ENCODE data around the gene GALNS.
"Not testable (repeated sequence)": the region's sequence is repeated elsewhere in the genome, so short reads cannot be mapped to it uniquely, and the experiment has no call there.

GALNS gene

GRCh38 chr16:88833086-88833485, 23.7 kb downstream of the GALNS start:
- no peaks in the 10 kb centered on the region for H3K27me3 Mint-ChIP-seq
- no peaks in the 10 kb centered on the region for H3K36me3 Mint-ChIP-seq (ENCODE audit: low read depth)
- no peak overlapping the region for H3K4me3 Mint-ChIP-seq
- H3K27ac Mint-ChIP-seq = no peak overlapping the region
- no peaks in the 10 kb centered on the region for H3K9me3 Mint-ChIP-seq
- no peaks in the 10 kb centered on the region for H3K4me1 Mint-ChIP-seq (ENCODE audit: low read depth)

GRCh38 chr16:88831838-88832237, 24.9 kb downstream of the GALNS start:
- Mint-ChIP-seq H3K36me3 (ENCODE audit: low read depth) (no peaks in the 10 kb centered on the region), H3K4me1 (ENCODE audit: low read depth) (no peaks in the 10 kb centered on the region), H3K27me3 (no peaks in the 10 kb centered on the region), H3K4me3 (no peak overlapping the region), H3K27ac (no peak overlapping the region), H3K9me3 (no peaks in the 10 kb centered on the region)

DNA sequence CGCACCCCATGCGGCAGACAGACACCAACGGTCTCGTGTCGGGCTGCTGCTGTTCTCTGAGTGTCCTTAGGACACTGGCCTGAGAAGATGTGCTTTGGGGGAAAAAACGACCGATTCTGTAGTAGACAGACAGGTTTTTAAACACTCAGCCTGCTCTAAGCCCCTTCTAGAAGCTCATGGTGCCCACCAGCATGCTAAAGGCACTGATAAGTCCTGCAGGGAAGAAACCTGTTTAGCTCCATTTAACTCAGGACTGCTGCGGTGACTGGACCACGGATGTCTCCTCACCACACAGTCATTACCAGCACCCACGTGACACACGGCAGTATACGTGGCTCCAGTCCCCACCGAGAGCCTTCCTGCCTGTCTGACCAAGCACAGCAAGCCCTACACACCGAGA, 26.0 kb downstream of the GALNS start:
- H3K27ac Mint-ChIP-seq = no peak overlapping the region

GRCh38 chr16:88830258-88830657, 26.5 kb downstream of the GALNS start:
- Mint-ChIP-seq H3K4me1 (ENCODE audit: low read depth) (no peaks in the 10 kb centered on the region), H3K9me3 (no peaks in the 10 kb centered on the region), H3K36me3 (ENCODE audit: low read depth) (no peaks in the 10 kb centered on the region), H3K4me3 (no peak overlapping the region), H3K27me3 (no peaks in the 10 kb centered on the region), H3K27ac (no peak overlapping the region)

More for the DNA sequence above, 26.0 kb downstream of the GALNS start:
- Mint-ChIP-seq H3K4me3 (no peak overlapping the region), H3K4me1 (ENCODE audit: low read depth) (no peaks in the 10 kb centered on the region), H3K9me3 (no peaks in the 10 kb centered on the region), H3K36me3 (ENCODE audit: low read depth) (no peaks in the 10 kb centered on the region), H3K27me3 (no peaks in the 10 kb centered on the region)

DNA sequence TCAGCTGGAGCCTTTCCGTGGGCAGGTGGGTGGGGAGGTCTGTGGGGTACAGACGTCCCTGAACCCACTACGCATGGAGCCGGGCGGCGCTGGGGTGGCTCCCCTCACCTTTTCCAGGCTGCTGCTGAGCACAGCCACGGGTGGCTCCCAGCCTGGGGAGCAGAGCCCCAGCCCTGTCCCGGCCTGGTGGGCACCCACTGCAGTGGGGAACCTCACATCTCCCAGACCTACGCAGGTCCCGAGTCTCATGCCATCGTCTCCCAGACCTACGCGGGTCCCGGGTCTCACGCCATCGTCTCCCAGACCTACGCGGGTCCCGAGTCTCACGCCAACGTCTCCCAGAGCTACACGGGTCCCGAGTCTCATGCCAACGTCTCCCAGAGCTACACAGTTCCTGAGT, 28.0 kb downstream of the GALNS start:
- Mint-ChIP-seq H3K27me3 (no peaks in the 10 kb centered on the region), H3K4me1 (ENCODE audit: low read depth) (no peaks in the 10 kb centered on the region), H3K27ac (no peak overlapping the region), H3K36me3 (ENCODE audit: low read depth) (no peaks in the 10 kb centered on the region), H3K4me3 (no peak overlapping the region), H3K9me3 (no peaks in the 10 kb centered on the region)

DNA sequence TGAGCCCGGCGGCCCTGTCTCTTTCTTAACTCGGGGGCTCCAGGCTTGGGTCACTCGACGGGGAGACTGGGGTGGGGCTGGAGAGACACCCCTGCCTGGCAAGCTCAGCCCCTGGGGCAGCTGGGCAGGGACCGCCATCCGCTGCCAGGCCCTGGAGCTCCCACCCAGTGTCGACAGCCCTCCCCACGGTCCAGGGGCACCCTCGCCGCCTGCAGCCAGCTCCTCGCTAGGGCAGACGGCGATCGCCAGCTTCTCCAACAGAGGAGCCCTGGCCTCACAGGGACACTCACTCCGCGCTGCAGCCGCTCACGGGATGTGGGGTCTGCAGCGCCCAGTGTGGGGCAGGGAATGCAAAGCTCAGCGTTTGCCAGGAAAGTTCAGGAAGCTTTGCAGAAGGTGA, 29.0 kb downstream of the GALNS start:
- Mint-ChIP-seq H3K27me3 (no peaks in the 10 kb centered on the region), H3K9me3 (no peaks in the 10 kb centered on the region), H3K4me3 (no peak overlapping the region), H3K36me3 (ENCODE audit: low read depth) (no peaks in the 10 kb centered on the region), H3K27ac (no peak overlapping the region), H3K4me1 (ENCODE audit: low read depth) (no peaks in the 10 kb centered on the region)

DNA sequence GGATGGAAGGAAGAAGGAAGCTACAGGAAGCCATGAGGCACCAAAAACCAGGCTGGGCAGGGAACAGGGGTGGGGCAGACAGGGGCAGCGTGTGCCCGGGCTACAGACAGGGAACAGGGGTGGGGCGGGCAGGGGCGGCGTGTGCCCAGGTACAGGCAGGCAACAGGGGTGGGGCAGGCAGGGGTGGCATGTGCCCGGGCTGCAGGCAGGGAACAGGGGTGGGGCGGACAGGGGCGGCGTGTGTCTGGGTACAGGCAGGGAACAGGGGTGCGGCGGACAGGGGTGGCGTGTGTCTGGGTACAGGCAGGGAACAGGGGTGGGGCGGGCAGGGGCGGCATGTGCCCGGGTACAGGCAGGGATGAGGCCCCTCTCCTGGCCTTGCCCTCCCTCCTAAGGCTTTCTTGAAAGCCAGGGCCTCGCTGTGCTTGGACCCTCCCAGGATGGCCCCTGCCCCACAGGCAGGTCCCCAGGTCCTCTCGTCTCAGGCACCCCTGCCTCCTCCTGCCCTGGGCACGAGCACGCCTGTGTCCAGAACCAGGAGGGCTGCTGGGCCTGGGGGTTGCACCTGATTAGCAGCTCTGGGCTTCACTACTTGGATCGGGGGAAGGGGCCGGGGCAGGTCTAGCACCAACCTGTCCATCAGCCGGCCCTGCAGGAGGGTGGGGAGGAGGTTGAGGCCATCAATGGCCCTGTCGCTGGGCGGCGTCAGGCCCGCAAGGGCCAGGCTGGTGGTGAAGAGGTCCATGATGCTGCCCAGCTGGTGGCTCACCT, 30.5 kb downstream of the GALNS start:
- no peak overlapping the region for H3K27ac Mint-ChIP-seq
- H3K36me3 Mint-ChIP-seq (ENCODE audit: low read depth) = no peaks in the 10 kb centered on the region
- no peaks in the 10 kb centered on the region for H3K4me1 Mint-ChIP-seq (ENCODE audit: low read depth)
- no peaks in the 10 kb centered on the region for H3K27me3 Mint-ChIP-seq
- H3K4me3 Mint-ChIP-seq = no peak overlapping the region
- no peaks in the 10 kb centered on the region for H3K9me3 Mint-ChIP-seq

DNA sequence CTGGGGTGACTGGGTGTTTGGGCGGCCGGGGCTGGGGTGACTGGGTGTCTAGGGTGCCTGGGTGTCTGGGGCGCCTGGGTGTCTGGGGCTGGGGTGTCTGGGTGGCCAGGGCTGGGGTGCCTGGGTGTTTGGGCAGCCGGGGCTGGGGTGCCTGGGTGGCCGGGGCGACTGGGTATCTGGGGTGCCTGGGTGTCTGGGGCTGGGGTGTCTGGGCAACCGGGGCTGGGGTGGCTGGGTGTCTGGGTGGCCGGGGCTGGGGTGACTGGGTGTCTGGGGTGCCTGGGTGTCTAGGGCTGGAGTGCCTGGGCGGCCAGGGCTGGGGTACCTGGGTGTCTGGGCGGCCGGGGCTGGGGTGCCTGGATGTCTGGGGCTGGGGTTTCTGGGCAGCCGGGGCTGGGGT, 31.6 kb downstream of the GALNS start:
- H3K4me1 Mint-ChIP-seq (ENCODE audit: low read depth) = no peaks in the 10 kb centered on the region
- no peaks in the 10 kb centered on the region for H3K36me3 Mint-ChIP-seq (ENCODE audit: low read depth)
- H3K4me3 Mint-ChIP-seq = no peak overlapping the region
- H3K27me3 Mint-ChIP-seq = no peaks in the 10 kb centered on the region
- no peak overlapping the region for H3K27ac Mint-ChIP-seq
- H3K9me3 Mint-ChIP-seq = no peaks in the 10 kb centered on the region

DNA sequence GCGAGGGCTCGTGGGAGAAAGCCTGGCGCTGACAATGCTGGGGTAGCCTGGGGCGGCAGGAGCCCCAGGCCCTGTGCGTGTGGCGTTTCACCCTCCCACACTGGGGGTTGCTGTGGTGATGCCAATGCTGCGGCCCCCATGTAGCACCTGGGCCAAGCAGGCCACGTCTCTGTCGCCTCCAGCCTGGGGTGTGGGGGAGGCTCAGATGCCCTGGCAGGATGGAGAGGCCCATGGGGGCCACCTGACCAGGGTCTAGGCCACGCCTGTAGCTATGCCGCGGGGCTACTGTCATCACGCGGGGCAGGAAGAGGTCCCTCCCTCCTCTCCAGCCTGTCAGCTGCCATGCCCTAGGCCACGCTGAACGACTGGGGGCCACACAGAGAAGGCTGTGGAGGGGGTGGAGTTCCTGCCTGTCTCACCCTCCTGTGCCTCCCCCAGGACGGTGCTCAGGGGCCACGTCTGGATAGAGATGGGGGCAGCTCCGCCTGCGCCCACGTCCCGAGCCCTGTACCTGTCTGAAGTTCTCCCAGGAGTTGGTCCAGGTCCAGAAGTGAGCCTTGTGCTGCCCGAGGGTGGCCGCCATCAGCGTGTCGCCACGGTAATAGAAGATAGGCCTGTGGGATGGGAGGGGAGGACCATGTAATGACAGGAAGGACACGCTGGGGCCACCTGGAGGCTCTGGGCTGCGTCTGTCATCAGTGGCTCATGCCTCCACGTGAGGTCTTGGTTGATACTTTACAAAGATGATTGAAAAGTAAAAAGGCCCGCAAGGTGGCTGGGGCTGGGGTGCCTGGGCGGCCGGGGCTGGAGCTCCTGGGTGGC, 32.3 kb downstream of the GALNS start:
- H3K9me3 Mint-ChIP-seq = no peaks in the 10 kb centered on the region
- H3K27ac Mint-ChIP-seq = no peak overlapping the region
- H3K4me3 Mint-ChIP-seq = no peak overlapping the region

DNA sequence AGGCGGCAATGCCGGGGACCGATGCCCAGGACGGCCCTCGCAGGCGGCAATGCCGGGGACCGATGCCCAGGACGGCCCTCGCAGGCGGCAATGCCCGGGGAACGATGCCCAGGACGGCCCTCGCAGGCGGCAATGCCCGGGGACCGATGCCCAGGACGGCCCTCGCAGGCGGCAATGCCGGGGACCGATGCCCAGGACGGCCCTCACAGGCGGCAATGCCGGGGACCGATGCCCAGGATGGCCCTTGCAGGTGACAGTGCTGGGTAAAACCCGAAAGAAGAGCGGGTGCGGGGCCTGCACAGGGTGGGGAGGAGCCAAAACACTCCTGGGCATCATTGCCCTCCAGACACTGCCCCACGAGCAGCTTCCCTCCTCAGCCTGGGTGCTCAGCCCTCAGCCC, 33.1 kb downstream of the GALNS start:
- not testable (repeated sequence) for H3K36me3 Mint-ChIP-seq (ENCODE audit: low read depth); H3K4me1 Mint-ChIP-seq (ENCODE audit: low read depth); H3K9me3 Mint-ChIP-seq; H3K27me3 Mint-ChIP-seq; H3K27ac Mint-ChIP-seq; H3K4me3 Mint-ChIP-seq

More for the DNA sequence above, 32.3 kb downstream of the GALNS start:
- Mint-ChIP-seq H3K4me1 (ENCODE audit: low read depth) (no peaks in the 10 kb centered on the region), H3K36me3 (ENCODE audit: low read depth) (no peaks in the 10 kb centered on the region), H3K27me3 (no peaks in the 10 kb centered on the region)

DNA sequence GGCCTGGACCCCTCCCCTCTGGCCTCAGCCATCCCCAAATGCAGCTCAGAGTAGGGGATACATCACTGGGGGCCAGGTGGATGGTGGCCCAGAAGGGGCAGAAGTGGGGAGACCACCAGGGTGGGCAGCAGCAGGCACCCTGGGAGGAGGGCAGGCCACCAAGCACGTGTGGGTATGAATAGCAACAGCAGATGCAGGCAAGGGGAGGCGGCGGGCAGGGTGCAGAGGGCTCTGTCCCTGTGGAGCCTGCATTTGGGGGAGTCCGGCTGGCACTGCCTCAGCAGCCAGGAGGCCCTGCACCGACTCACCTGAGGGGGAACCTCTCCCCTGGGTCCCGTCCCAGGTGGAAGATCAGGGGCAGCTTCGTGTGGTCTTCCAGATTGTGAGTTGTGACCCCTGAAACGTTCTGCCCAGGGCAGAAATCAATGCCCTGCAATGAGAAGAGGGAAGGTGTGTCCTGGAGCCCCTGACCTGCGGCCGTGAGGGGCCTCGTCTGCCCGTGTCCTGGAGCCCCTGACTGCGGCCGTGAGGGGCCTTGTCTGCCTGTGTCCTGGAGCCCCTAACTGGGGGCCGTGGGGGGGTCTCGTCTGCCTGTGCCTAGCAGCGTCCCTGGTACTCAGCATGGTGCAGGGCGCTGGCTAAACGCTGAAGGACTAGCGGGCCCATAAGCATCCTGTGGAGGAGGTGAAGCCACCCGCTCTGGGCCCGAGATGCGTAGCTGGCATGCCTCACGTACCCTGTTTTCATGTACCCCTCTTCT, 34.3 kb downstream of the GALNS start:
- Mint-ChIP-seq H3K4me3 (no peak overlapping the region), H3K4me1 (ENCODE audit: low read depth) (no peaks in the 10 kb centered on the region), H3K27ac (no peak overlapping the region), H3K36me3 (ENCODE audit: low read depth) (no peaks in the 10 kb centered on the region), H3K27me3 (no peaks in the 10 kb centered on the region), H3K9me3 (no peaks in the 10 kb centered on the region)

- Mint-ChIP-seq H3K27ac (no peak overlapping the region), H3K36me3 (ENCODE audit: low read depth) (no peaks in the 10 kb centered on the region), H3K4me1 (ENCODE audit: low read depth) (no peaks in the 10 kb centered on the region), H3K4me3 (no peak overlapping the region), H3K9me3 (no peaks in the 10 kb centered on the region), H3K27me3 (no peaks in the 10 kb centered on the region)
These were observed 35.4 kb downstream of the GALNS start for GRCh38 chr16:88821168-88821850.

GRCh38 chr16:88820385-88821025, 36.2 kb downstream of the GALNS start:
- Mint-ChIP-seq H3K36me3 (ENCODE audit: low read depth) (no peaks in the 10 kb centered on the region), H3K4me1 (ENCODE audit: low read depth) (no peaks in the 10 kb centered on the region), H3K4me3 (no peak overlapping the region), H3K27ac (no peak overlapping the region), H3K9me3 (no peaks in the 10 kb centered on the region), H3K27me3 (no peaks in the 10 kb centered on the region)

DNA sequence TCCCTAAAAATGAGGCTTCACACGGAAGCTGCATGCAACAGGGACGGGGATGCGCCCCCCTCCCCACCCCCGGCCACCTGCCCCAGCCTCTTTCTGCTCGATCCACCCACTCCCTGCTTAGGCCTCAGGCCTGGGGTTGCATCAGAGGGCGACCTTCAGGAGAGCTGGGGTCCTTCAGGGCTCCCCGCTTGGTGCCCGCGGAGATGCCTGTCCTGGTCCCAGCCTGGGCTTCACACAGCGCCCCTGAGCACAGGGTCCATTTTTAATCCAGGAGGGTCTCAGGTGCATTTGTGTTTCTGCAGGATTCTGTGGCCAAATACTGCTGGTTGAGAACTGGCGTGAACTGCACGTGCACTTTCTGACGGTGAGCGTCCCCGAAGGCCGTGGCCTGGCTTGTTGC, 37.6 kb downstream of the GALNS start:
- Mint-ChIP-seq H3K27me3 (no peaks in the 10 kb centered on the region), H3K36me3 (ENCODE audit: low read depth) (no peaks in the 10 kb centered on the region), H3K4me1 (ENCODE audit: low read depth) (no peaks in the 10 kb centered on the region), H3K27ac (no peak overlapping the region), H3K4me3 (no peak overlapping the region), H3K9me3 (no peaks in the 10 kb centered on the region)
